Measurements from ENCODE around the gene NHLH1.

Gene NHLH1

GRCh38 chr1:160344936-160345335 is 21.9 kb upstream of the NHLH1 start:
- TF ChIP-seq FOXP2 (optimal IDR thresholded peaks at IDR 0.05; ENCODE audit: borderline replicate concordance, extremely low read depth, extremely low read length, insufficient read depth) (no peak), SIN3A (IDR thresholded peaks at IDR 0.05; ENCODE audit: borderline replicate concordance, insufficient read depth, low read length) (no peak), REST (IDR thresholded peaks at IDR 0.05; ENCODE audit: insufficient read depth in 1 of 2, low read depth in 2 of 2, low read length in 2 of 2) (no peak), TAF1 (IDR thresholded peaks at IDR 0.05; ENCODE audit: borderline replicate concordance, insufficient read depth, low read length) (no peak), POLR2AphosphoS5 (IDR thresholded peaks at IDR 0.05; ENCODE audit: low read depth, low read length) (no peak)

DNA sequence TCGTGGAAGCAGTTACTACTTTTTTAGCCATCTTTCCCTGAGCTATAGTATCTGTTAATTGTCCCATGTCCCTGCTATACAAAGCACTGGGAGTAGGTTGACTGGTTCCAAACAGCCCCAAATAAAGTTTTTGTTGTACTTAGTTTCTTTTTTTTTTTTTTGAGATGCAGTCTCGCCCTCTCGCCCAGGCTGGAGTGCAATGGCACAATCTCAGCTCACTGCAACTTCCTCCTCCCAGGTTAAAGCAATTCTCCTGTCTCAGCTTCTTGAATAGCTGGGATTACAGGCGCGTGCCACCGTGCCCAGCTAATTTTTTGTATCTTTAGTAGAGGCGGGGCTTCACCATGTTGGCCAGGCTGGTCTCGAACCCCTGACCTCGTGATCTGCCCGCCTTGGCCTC is 20.4 kb upstream of the NHLH1 start:
- TF ChIP-seq TAF1 (IDR thresholded peaks at IDR 0.05; ENCODE audit: borderline replicate concordance, insufficient read depth, low read length) (no peak), POLR2AphosphoS5 (IDR thresholded peaks at IDR 0.05; ENCODE audit: low read depth, low read length) (no peak), FOXP2 (optimal IDR thresholded peaks at IDR 0.05; ENCODE audit: borderline replicate concordance, extremely low read depth, extremely low read length, insufficient read depth) (no peak), SIN3A (IDR thresholded peaks at IDR 0.05; ENCODE audit: borderline replicate concordance, insufficient read depth, low read length) (no peak), REST (IDR thresholded peaks at IDR 0.05; ENCODE audit: insufficient read depth in 1 of 2, low read depth in 2 of 2, low read length in 2 of 2) (no peak)

GRCh38 chr1:160346958-160347357 is 19.9 kb upstream of the NHLH1 start:
- TF ChIP-seq POLR2AphosphoS5 (IDR thresholded peaks at IDR 0.05; ENCODE audit: low read depth, low read length) (no peak), REST (IDR thresholded peaks at IDR 0.05; ENCODE audit: insufficient read depth in 1 of 2, low read depth in 2 of 2, low read length in 2 of 2) (no peak), TAF1 (IDR thresholded peaks at IDR 0.05; ENCODE audit: borderline replicate concordance, insufficient read depth, low read length) (no peak), SIN3A (IDR thresholded peaks at IDR 0.05; ENCODE audit: borderline replicate concordance, insufficient read depth, low read length) (no peak), FOXP2 (optimal IDR thresholded peaks at IDR 0.05; ENCODE audit: borderline replicate concordance, extremely low read depth, extremely low read length, insufficient read depth) (no peak)

DNA sequence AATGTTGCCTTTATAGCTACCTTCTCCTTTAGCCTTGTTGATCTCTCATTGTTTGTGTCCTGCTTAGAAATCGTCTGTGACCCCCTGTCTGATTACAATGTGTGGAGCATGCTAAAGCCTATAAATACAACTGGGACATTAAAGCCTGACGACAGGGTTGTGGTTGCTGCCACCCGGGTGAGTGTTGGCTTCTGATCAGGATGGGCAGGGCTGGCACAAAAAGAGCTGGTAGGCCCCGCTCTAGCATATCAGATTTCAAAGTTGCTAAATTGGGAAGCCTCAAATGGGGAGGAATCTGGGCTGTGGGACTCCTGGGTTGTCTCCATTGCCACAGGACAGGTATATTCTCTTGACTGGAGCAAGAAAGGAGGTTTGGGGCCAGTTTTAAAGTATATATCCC is 15.2 kb upstream of the NHLH1 start:
- no peak for TF ChIP-seq POLR2AphosphoS5 (IDR thresholded peaks at IDR 0.05; ENCODE audit: low read depth, low read length)
- TF ChIP-seq SIN3A (IDR thresholded peaks at IDR 0.05; ENCODE audit: borderline replicate concordance, insufficient read depth, low read length), result no peak
- TF ChIP-seq TAF1 (IDR thresholded peaks at IDR 0.05; ENCODE audit: borderline replicate concordance, insufficient read depth, low read length), result no peak
- TF ChIP-seq REST (IDR thresholded peaks at IDR 0.05; ENCODE audit: insufficient read depth in 1 of 2, low read depth in 2 of 2, low read length in 2 of 2), result no peak
- no peak for TF ChIP-seq FOXP2 (optimal IDR thresholded peaks at IDR 0.05; ENCODE audit: borderline replicate concordance, extremely low read depth, extremely low read length, insufficient read depth)

DNA sequence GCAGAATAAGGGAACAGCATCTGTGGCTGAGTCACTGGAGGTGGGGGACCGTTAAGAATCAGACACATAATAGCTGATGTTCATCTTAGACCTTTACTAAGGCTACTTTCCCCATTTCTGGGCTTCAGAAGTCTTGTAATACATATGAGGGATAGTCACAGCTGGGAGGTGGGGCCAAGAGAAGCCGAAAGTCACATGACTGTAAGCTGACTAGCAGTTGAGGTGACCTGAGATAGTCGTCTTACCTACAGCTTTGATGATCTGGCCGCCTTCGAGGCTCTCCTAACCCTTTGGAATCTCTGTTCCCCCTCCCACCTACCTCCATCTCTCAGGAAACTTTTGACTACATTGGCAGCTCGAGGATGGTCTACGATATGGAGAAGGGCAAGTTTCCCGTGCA is 14.3 kb upstream of the NHLH1 start:
- no peak for TF ChIP-seq REST (IDR thresholded peaks at IDR 0.05; ENCODE audit: insufficient read depth in 1 of 2, low read depth in 2 of 2, low read length in 2 of 2)
- TF ChIP-seq FOXP2 (optimal IDR thresholded peaks at IDR 0.05; ENCODE audit: borderline replicate concordance, extremely low read depth, extremely low read length, insufficient read depth), result no peak
- TF ChIP-seq TAF1 (IDR thresholded peaks at IDR 0.05; ENCODE audit: borderline replicate concordance, insufficient read depth, low read length), result no peak
- TF ChIP-seq SIN3A (IDR thresholded peaks at IDR 0.05; ENCODE audit: borderline replicate concordance, insufficient read depth, low read length), result no peak
- no peak for TF ChIP-seq POLR2AphosphoS5 (IDR thresholded peaks at IDR 0.05; ENCODE audit: low read depth, low read length)
